HEK293T (cell line): Measurements from ENCODE around the gene EID2.

Experiments
- BHLHE40 ChIP-seq: fragments of 450-650 bp; IDR thresholded peaks from 2 replicates; pipeline ENCODE4 v1.6.1; 2016; ENCODE audit warnings: mild to moderate bottlenecking, moderate library complexity, borderline replicate concordance
- CTBP1 ChIP-seq: fragments of 450-650 bp; IDR thresholded peaks from 2 replicates; pipeline ENCODE4 v1.6.1; 2016; ENCODE audit warnings: borderline replicate concordance
- ELF4 ChIP-seq: fragments of 450-650 bp; IDR thresholded peaks from 2 replicates; pipeline ENCODE4 v1.6.1; 2017; ENCODE audit warnings: antibody characterized with exemption
- FOXA1 ChIP-seq: fragments of 450-650 bp; IDR thresholded peaks from 2 replicates; pipeline ENCODE4 v1.6.1; 2016; ENCODE audit warnings: mild to moderate bottlenecking
- FOXK2 ChIP-seq: fragments of 450-650 bp; IDR thresholded peaks from 2 replicates; pipeline ENCODE4 v1.6.1; 2016; ENCODE audit warnings: mild to moderate bottlenecking
- FOXM1 ChIP-seq: fragments of 450-650 bp; IDR thresholded peaks from 2 replicates; pipeline ENCODE4 v1.6.1; 2017; ENCODE audit warnings: mild to moderate bottlenecking, borderline replicate concordance
- NFRKB ChIP-seq: fragments of 450-650 bp; IDR thresholded peaks from 2 replicates; pipeline ENCODE4 v1.6.1; 2016; ENCODE audit warnings: mild to moderate bottlenecking, moderate library complexity
- SP1 ChIP-seq: fragments of 450-650 bp; IDR thresholded peaks from 2 replicates; pipeline ENCODE4 v1.6.1; 2017
- ZNF384 ChIP-seq: fragments of 450-650 bp; IDR thresholded peaks from 2 replicates; pipeline ENCODE4 v1.6.1; 2016
- TF ChIP-seq, protein P1 (sequence below): fragments of 450-650 bp; IDR thresholded peaks from 2 replicates; pipeline ENCODE4 v1.6.1; 2016

DNA sequence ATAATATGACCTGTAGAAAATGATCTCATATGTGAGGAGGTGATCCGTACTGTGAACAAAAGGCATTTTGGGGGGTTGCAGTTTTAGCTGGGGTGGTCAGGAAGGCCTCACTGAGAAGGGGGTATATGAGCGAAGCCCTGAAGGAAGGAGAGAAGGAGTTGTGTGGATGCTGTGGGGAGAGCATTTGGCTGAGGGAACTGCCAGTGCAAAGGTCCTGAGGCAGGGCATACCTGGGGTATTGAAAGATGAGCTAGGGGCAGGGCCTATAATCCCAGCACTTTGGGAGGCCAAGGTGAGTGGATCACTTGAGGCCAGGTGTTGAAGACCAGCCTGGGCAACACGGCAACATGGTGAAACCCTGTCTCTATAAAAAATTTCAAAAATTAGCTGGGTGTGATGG lies 22.5 kb downstream of the EID2 start:
- TF ChIP-seq NFRKB (no peak), BHLHE40 (no peak), FOXA1 (no peak), ZNF384 (no peak), SP1 (no peak), FOXM1 (no peak), CTBP1 (no peak), ELF4 (no peak), FOXK2 (no peak)
- TF ChIP-seq, protein P1, sequence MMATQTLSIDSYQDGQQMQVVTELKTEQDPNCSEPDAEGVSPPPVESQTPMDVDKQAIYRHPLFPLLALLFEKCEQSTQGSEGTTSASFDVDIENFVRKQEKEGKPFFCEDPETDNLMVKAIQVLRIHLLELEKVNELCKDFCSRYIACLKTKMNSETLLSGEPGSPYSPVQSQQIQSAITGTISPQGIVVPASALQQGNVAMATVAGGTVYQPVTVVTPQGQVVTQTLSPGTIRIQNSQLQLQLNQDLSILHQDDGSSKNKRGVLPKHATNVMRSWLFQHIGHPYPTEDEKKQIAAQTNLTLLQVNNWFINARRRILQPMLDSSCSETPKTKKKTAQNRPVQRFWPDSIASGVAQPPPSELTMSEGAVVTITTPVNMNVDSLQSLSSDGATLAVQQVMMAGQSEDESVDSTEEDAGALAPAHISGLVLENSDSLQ, result no peak
